GM12878 (cell line): ENCODE data around the gene ADAMTS2. TPM values are rescaled to one million over a fixed set of nuclear protein-coding genes. Genes with fewer than 3 reads are reported as not detected.

Experiments
- ATAC-seq: fragments of 200-7000 bp; cut with Tn5 transposase; 3 replicates; pipeline ENCODE4 v1.9.1; 2020; ENCODE audit warnings: mild to moderate bottlenecking, moderate library complexity
- BruUV-seq: library from RNA; stranded (reverse); fragments of 400-500 nt; replicated peaks from 2 replicates; lab custom pipeline; 2021; lab: Mats Ljungman, UMichigan
- CTCF ChIA-PET: fragments of 300-600 bp; sonication (Branson Sonifier 250); formaldehyde crosslinking; extraction: SDS; loops from one replicate; lab custom pipeline; 2021; ENCODE audit warnings: inconsistent platforms; lab: Yijun Ruan, JAX
- POLR2A ChIA-PET: fragments of 350-600 bp; formaldehyde crosslinking; extraction: SDS; loops from one replicate; lab custom pipeline; 2021; ENCODE audit warnings: inconsistent platforms; lab: Charles Lee
- RAD21 ChIA-PET: fragments of 300-600 bp; sonication (Branson Sonifier 250); formaldehyde crosslinking; loops from one replicate; lab custom pipeline; 2023; ENCODE audit warnings: antibody characterized with exemption; ENCODE audit not compliant: unreplicated experiment; lab: Charles Lee
- SMC1A ChIA-PET: fragments of 300-600 bp; sonication (Branson Sonifier 250); formaldehyde crosslinking; loops from one replicate; lab custom pipeline; 2023; ENCODE audit not compliant: unreplicated experiment, uncharacterized antibody; lab: Charles Lee
- DNase-seq: peaks from one replicate; pipeline ENCODE4 v3.0.0-alpha.2; 2011; ENCODE audit warnings: low read depth, low spot score
- FAIRE-seq: peaks from 3 replicates; lab custom pipeline; 2011; peaks lifted over from hg19 to GRCh38; lab: Jason Lieb, UNC
- H2AFZ ChIP-seq: 2 replicates; pipeline ENCODE4 v1.6.0; 2011; ENCODE audit warnings: low read depth, low read length, control low read depth; ENCODE audit not compliant: control insufficient read depth
- H3K27ac ChIP-seq: 2 replicates; pipeline ENCODE4 v1.5.1; 2011; ENCODE audit warnings: control low read depth; ENCODE audit not compliant: control insufficient read depth, insufficient read depth
- H3K27me3 ChIP-seq, 2 experiments: replicated peaks in 1 of 2; 2 replicates each; pipeline versions ENCODE4 v1.6.0 to v1.6.1; 2011; ENCODE audit warnings: low read length in 1 of 2; ENCODE audit not compliant: control insufficient read depth in 2 of 2, insufficient read depth in 2 of 2
- H3K36me3 ChIP-seq, 2 experiments: 2 replicates each; pipeline ENCODE4 v1.5.1; 2011; ENCODE audit warnings: low read length in 1 of 2; ENCODE audit not compliant: control insufficient read depth in 2 of 2, insufficient read depth in 2 of 2
- H3K4me1 ChIP-seq: 2 replicates; pipeline ENCODE4 v1.6.1; 2011; ENCODE audit warnings: mild to moderate bottlenecking, low read length, moderate library complexity, mixed read lengths; ENCODE audit not compliant: control insufficient read depth, insufficient read depth
- H3K4me2 ChIP-seq: 2 replicates; pipeline ENCODE4 v1.6.0; 2011; ENCODE audit warnings: control low read depth; ENCODE audit not compliant: control insufficient read depth, insufficient read depth
- H3K4me3 ChIP-seq: fragments of 200-600 bp; sonication (generic); 2 replicates; pipeline ENCODE4 v1.5.1; 2016
- H3K79me2 ChIP-seq: 2 replicates; pipeline ENCODE4 v1.6.0; 2011; ENCODE audit warnings: low read length; ENCODE audit not compliant: control insufficient read depth, insufficient read depth
- H3K9ac ChIP-seq: 2 replicates; pipeline ENCODE4 v1.8.0; 2011; ENCODE audit warnings: low read length, control low read depth, mixed read lengths; ENCODE audit not compliant: control insufficient read depth, insufficient read depth
- H3K9me3 ChIP-seq: replicated peaks from 3 replicates; pipeline ENCODE4 v1.5.1; 2011; ENCODE audit warnings: mild to moderate bottlenecking, low read length; ENCODE audit not compliant: control insufficient read depth, insufficient read depth
- H4K20me1 ChIP-seq: 2 replicates; pipeline ENCODE4 v1.6.0; 2011; ENCODE audit not compliant: control insufficient read depth, insufficient read depth
- CREM ChIP-seq: IDR thresholded peaks from 2 replicates; pipeline ENCODE4 v1.6.1; 2014; ENCODE audit warnings: antibody characterized with exemption, low read depth
- HDGF ChIP-seq: fragments of 450-650 bp; IDR thresholded peaks from 2 replicates; pipeline ENCODE4 v1.6.1; 2016; ENCODE audit warnings: antibody characterized with exemption
- NBN ChIP-seq: fragments of 450-650 bp; IDR thresholded peaks from 2 replicates; pipeline ENCODE4 v1.6.1; 2016
- NFIC ChIP-seq: IDR thresholded peaks from 2 replicates; pipeline ENCODE4 v1.6.1; 2012; ENCODE audit warnings: low read depth, mild to moderate bottlenecking, inconsistent platforms, low read length, moderate library complexity
- NR2C2 ChIP-seq: IDR thresholded peaks from 2 replicates; pipeline ENCODE4 v1.6.1; 2011; ENCODE audit warnings: borderline replicate concordance, low read depth; ENCODE audit not compliant: control insufficient read depth, insufficient read length
- RAD21 ChIP-seq: IDR thresholded peaks from 2 replicates; pipeline ENCODE4 v1.6.1; 2011; ENCODE audit warnings: mild to moderate bottlenecking, low read depth, low read length, moderate library complexity; ENCODE audit not compliant: insufficient read depth
- SPI1 ChIP-seq: IDR thresholded peaks from 2 replicates; pipeline ENCODE4 v1.6.1; 2011; ENCODE audit warnings: low read depth, mild to moderate bottlenecking, low read length, moderate library complexity, borderline replicate concordance; ENCODE audit not compliant: insufficient read depth
- STAT3 ChIP-seq: IDR thresholded peaks from 2 replicates; pipeline ENCODE4 v1.6.1; 2011; ENCODE audit warnings: low read depth, low read length, improper control_type of control experiment
- whole genome bisulfite sequencing: methylation state at CpG from one replicate; pipeline ENCODE4 v1.1.6; 2016; ENCODE audit warnings: low lambda C conversion rate; ENCODE audit not compliant: insufficient replicate concordance, insufficient coverage; ENCODE audit errors: missing lambda C conversion rate; 5-methylcytosine and 5-hydroxymethylcytosine counted together
- in situ Hi-C: fragments of 300-500 bp; cut with MboI; formaldehyde crosslinking; loops from 9 replicates; pipeline ENCODE4 v1.14.3; 2018; ENCODE audit warnings: mixed read lengths
- intact Hi-C: fragments of 100-400 bp; cut with micrococcal nuclease; formaldehyde crosslinking; loops from one replicate; pipeline ENCODE4 v1.14.2; 2022; ENCODE audit not compliant: unreplicated experiment
- polyA plus RNA-seq, 11 experiments: library from polyadenylated mRNA; depleted of rRNA in 4 of 11; unstranded in 6 of 11; stranded (reverse) in 5 of 11; fragments of >200 nt; fragmentation: Nextera tagmentation in 4 of 11; fragmentation: Illumina TruSeq in 1 of 11; extraction: Ambion mirVana in 4 of 11; extraction: Trizol in 1 of 11; gene quantifications; 1 replicate in 1 of 11; 2 replicates in 10 of 11; pipeline versions ENCODE4 v1.2.1 to v1.2.3, GENCODE V29; 2011 to 2016; ENCODE audit warnings: inconsistent platforms in 2 of 11, missing spikeins in 2 of 11, low read depth in 1 of 11
- total RNA-seq, 4 experiments: library from RNA; depleted of rRNA in 3 of 4; stranded (reverse); fragments of >200 nt in 3 of 4; fragmentation: Illumina TruSeq in 1 of 4; extraction: Trizol in 1 of 4; gene quantifications; 2 replicates each; pipeline versions ENCODE4 v1.2.1 to v1.2.3, GENCODE V29; 2013 to 2021
- TF ChIP-seq, protein P1 (sequence below), 3 experiments: IDR thresholded peaks in 2 of 3; conservative IDR thresholded peaks in 1 of 3; 2 replicates each; pipeline ENCODE4 v1.5.1; 2011; ENCODE audit warnings: low read depth in 3 of 3, low read length in 3 of 3, mild to moderate bottlenecking in 3 of 3, control low read depth in 2 of 3, moderate library complexity in 2 of 3, inconsistent platforms in 1 of 3, mixed read lengths in 1 of 3; ENCODE audit not compliant: control insufficient read depth in 2 of 3, insufficient read depth in 1 of 3; ENCODE audit errors: extremely low read depth in 1 of 3

The ADAMTS2 gene
- total and polyA plus RNA-seq, 10 of the 15 experiments (the other 5 are each of a cell fraction or from before 2014, with no cell fraction given) = 0.03 to 0.05 TPM; not detected in 8

DNA sequence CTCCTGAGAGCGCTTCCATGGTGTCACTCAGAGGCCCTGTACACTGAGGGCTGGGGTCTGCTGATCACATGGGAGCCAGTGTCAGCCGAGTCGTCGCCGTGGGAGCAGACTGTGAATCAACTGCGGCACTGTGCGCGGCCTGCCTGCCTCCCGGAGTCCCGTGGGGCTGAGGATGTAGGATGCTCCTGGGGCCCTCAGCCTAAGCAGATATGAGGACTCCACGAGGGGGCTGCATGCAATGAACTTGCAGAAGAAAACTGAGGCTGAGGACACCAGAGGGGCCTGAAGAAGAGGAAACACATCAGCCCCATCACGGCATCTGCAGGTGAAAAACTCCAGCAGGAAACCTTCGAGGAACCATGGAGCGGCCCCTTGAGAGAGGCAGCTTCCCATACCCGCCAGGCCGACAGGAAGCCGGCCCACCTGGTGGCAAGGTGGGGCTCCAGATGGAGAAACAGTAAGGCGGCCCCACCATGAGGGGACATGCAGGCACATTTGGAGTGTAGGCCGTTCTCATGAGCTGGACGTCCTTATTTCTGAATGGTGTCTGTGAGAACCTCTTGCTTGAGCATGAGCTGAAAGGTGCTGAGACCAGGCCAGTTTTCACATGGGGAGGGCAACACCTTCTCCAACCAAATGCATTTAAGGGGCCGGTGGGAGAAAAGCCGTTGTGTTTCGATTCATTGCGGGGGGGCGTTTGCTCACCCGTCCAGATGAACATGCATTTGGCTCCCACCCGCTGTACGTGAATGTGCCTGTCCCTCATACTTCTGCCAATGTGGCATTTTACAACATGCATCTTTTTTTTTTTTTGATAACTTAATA, 35.2 kb upstream of the ADAMTS2 start (continued):
- no peak for TF ChIP-seq SPI1
- TF ChIP-seq CREM = no peak
- TF ChIP-seq, protein P1, sequence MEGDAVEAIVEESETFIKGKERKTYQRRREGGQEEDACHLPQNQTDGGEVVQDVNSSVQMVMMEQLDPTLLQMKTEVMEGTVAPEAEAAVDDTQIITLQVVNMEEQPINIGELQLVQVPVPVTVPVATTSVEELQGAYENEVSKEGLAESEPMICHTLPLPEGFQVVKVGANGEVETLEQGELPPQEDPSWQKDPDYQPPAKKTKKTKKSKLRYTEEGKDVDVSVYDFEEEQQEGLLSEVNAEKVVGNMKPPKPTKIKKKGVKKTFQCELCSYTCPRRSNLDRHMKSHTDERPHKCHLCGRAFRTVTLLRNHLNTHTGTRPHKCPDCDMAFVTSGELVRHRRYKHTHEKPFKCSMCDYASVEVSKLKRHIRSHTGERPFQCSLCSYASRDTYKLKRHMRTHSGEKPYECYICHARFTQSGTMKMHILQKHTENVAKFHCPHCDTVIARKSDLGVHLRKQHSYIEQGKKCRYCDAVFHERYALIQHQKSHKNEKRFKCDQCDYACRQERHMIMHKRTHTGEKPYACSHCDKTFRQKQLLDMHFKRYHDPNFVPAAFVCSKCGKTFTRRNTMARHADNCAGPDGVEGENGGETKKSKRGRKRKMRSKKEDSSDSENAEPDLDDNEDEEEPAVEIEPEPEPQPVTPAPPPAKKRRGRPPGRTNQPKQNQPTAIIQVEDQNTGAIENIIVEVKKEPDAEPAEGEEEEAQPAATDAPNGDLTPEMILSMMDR (IDR thresholded peaks at IDR 0.05 in 2 of 3, conservative IDR thresholded peaks at IDR 0.05 in 1 of 3; ENCODE audit: control insufficient read depth in 2 of 3, extremely low read depth in 1 of 3, insufficient read depth in 1 of 3, low read depth in 3 of 3, low read length in 3 of 3) = no peak
- TF ChIP-seq, all 136 proteins: peak for 0

DNA sequence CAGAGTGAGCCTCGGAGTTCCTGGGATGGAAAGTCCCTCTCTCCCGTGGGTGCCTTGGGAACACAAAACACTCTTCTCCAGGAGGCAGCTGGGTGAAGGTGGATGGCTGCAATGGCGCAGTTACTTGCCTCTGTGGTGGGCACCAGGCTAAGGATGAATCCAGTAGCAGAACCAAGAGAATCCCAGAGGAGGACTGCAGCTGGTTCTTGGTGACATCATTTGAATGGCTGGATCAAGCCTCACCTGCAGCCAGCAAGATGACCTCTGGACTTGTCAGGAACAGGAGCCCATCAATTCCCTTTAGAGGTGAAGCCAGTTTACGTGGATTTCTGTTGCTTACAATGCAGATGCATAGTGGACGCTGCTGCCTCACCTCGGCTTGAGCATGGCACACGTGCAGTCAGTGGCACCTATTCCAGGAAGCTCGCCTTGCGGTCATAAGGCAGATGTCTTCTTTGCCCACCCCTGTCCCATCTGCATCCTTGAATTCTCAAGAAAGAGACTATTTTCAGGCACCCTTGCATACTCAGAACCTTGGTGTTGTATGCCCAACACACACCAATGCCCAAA, 34.1 kb upstream of the ADAMTS2 start:
- Histone ChIP-seq H3K36me3 (no peaks in the 10 kb centered on the region), H4K20me1 (no peaks in the 10 kb centered on the region), H3K79me2 (no peaks in the 10 kb centered on the region), H3K9me3 (no peaks in the 10 kb centered on the region; the same call in 1 of the 3 replicates), H3K27me3 (no peaks in the 10 kb centered on the region), H3K4me3 (no peak overlapping the region), H3K9ac (no peak overlapping the region), H3K27ac (no peak overlapping the region), H3K4me2 (no peak overlapping the region), H3K4me1 (no peaks in the 10 kb centered on the region), H2AFZ (no peak overlapping the region)
- no TSS peak for BruUV-seq
- 13% methylated on average over 9 of the region's 9 CpGs for WGBS
- FAIRE-seq (no peak), ATAC-seq (no peak), DNase-seq (no peak)
- ChIA-PET POLR2A (no interaction called here), RAD21 (no interaction called here), CTCF (no interaction called here), SMC1A (no interaction called here)
- in situ Hi-C loops (no loop called here), intact Hi-C loops (no loop called here)
- TF ChIP-seq NFIC (no peak), NBN (no peak), STAT3 (no peak), HDGF (no peak), NR2C2 (no peak), RAD21 (no peak)
